NB4 (cell line): ENCODE measurements around the gene ASAP2.

Experiments
- DNase-seq: peaks from one replicate; pipeline ENCODE4 v3.0.0; 2010; ENCODE audit warnings: low read depth
- H3K4me3 ChIP-seq: one replicate; pipeline ENCODE4 v1.5.1; 2011; ENCODE audit warnings: mild to moderate bottlenecking, low read depth, low read length, moderate library complexity
- MYC ChIP-seq: IDR thresholded peaks from 2 replicates; pipeline ENCODE4 v1.6.1; 2011; ENCODE audit warnings: low read depth, low read length
- POLR2A ChIP-seq: IDR thresholded peaks from 2 replicates; pipeline ENCODE4 v1.6.1; 2011; ENCODE audit warnings: mild to moderate bottlenecking; ENCODE audit not compliant: insufficient read length; ENCODE audit errors: extremely low read depth
- TF ChIP-seq, protein P1 (sequence below): IDR thresholded peaks from one replicate; pipeline ENCODE4 v1.5.1; 2012; ENCODE audit warnings: low read depth, low read length
- TF ChIP-seq, protein P2 (sequence below): IDR thresholded peaks from 2 replicates; pipeline ENCODE4 v1.6.1; 2011; ENCODE audit warnings: low read depth, low read length

ASAP2 gene

DNA sequence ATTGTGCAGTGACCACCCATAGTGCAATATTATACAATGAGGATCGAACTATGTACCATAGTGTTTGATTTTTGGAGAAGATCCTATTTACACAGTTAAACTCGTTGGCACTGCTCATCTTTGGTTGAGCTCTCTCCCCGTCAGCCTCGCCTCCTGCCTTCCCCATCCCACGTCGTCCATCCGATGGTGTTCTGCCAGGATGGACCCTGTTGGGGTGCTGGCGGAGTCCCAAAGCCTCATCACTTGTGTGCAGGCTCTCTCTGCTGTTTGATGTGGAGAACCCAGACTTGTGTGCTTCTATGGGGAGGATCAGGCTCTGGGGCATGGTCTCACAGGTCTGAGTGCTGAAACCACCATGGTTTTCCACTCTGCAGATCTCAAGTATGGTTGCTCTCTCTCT is 131.3 kb downstream of the ASAP2 start:
- H3K4me3 ChIP-seq: no peak overlapping the region
- TF ChIP-seq POLR2A: no peak
- TF ChIP-seq MYC: no peak
- DNase-seq: no peak

DNA sequence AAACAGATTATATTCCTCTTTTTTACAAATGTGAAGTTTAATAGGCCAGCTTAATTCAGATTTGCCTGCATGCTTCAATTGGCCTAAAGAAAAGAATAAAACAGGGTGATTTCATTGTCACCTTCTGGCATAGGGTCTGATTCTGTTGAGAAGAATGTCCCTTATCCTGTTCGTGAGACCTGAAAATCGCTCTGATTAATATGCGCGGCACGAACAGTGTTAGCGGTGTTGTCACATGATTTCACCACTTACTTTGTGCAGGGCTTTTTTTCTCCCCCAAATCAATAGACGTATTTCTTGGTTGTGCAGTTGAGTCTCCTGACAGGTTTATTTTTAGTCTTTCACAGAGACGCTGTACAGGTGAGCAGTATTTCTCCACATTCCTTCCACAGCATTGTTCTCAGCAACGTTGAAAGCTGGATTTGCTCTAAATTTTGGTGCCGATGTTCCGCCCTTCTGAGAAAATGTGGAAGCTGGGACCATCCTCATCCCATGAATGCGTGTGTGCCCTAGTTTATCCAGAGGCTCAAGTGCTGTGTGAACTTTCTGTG is 134.8 kb downstream of the ASAP2 start:
- H3K4me3 ChIP-seq: no peak overlapping the region
- no peak for DNase-seq
- TF ChIP-seq MYC (no peak), POLR2A (no peak)
- TF ChIP-seq, protein P1, sequence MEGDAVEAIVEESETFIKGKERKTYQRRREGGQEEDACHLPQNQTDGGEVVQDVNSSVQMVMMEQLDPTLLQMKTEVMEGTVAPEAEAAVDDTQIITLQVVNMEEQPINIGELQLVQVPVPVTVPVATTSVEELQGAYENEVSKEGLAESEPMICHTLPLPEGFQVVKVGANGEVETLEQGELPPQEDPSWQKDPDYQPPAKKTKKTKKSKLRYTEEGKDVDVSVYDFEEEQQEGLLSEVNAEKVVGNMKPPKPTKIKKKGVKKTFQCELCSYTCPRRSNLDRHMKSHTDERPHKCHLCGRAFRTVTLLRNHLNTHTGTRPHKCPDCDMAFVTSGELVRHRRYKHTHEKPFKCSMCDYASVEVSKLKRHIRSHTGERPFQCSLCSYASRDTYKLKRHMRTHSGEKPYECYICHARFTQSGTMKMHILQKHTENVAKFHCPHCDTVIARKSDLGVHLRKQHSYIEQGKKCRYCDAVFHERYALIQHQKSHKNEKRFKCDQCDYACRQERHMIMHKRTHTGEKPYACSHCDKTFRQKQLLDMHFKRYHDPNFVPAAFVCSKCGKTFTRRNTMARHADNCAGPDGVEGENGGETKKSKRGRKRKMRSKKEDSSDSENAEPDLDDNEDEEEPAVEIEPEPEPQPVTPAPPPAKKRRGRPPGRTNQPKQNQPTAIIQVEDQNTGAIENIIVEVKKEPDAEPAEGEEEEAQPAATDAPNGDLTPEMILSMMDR: no peak
- TF ChIP-seq, protein P2, sequence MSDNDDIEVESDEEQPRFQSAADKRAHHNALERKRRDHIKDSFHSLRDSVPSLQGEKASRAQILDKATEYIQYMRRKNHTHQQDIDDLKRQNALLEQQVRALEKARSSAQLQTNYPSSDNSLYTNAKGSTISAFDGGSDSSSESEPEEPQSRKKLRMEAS: no peak

DNA sequence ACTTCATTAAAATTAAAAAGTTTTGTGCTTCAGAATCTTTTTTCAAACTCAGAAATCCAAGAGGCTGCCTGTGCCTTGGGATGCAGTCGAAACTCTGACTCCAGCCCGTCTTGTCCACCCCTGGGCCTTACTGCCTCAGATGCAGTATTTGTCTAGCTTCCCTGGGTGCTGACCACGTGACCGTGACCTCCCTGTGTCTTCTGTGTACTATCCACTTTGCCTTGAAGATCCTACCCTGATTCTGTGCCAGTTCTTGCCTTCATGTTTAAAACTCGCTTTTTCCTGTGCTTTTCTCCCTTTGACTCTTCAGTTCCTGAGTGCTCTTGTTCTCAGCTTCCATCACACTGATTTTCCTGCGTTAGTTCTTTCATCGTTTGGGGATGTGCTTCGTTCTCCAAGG is 136.0 kb downstream of the ASAP2 start:
- H3K4me3 ChIP-seq: no peak overlapping the region
- no peak for DNase-seq
- TF ChIP-seq, protein P1: no peak
- TF ChIP-seq, protein P2: no peak
- TF ChIP-seq POLR2A (no peak), MYC (no peak)

DNA sequence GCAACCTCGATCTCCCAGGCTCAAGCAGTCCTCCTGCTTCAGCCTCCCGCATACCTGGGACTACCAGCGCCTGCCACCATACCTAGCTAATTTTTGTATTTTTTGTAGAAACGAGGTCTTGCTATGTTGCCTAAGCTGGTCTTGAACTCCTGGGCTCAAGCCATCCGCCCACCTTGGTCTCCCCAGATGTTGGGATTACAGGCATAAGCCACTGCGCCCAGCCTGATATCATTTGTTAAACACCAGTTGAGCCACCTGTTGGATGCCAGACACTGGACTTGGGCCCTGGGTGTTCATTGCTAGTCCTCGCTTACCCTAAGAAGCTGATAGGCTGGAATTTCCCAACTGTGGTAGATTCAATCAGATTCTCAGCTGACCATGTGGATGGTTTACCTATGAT is 136.9 kb downstream of the ASAP2 start:
- DNase-seq: no peak
- TF ChIP-seq MYC (no peak), POLR2A (no peak)
- TF ChIP-seq, protein P1: no peak
- TF ChIP-seq, protein P2: no peak
- no peak overlapping the region for H3K4me3 ChIP-seq

DNA sequence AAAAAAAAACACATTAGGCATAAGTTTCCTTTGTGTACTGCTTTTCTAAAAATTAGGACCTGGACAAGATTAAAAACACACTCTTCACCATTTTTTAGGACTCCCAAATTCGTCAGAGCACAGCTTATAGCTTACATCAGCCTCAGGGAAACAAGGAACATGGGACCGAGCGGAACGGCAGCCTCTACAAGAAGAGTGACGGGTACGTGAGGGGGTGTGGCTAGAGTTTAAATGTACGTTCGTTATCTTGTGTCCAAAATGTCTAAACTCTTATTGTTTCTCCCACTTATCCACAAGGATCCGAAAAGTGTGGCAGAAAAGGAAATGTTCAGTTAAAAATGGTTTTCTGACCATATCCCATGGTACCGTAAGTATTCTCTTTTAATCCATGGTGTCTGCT is 137.8 kb downstream of the ASAP2 start:
- no peak for DNase-seq
- TF ChIP-seq POLR2A (no peak), MYC (no peak)
- TF ChIP-seq, protein P2: no peak
- TF ChIP-seq, protein P1: no peak
- H3K4me3 ChIP-seq: no peak overlapping the region

DNA sequence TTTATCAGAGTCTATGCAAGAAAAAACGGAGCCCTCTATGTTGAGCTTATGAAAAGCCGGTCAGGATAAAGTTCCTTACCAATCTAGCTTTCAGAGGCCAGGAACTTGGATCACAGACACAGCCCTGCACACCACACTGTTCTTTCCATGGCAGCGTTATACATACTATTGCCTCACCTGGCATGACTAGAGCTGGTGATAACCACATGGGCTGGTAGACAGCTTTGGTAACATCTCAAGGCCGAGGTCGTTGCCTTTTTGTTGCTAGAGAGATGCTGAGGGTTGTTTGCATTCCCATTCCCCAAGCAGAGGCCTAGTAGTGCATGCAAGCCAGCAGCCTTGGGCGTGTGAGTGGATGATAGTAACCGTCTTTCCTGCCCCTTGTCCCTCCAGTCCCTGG is 138.7 kb downstream of the ASAP2 start:
- TF ChIP-seq, protein P2: no peak
- no peak for TF ChIP-seq MYC
- TF ChIP-seq POLR2A: no peak
- TF ChIP-seq, protein P1: no peak
- no peak for DNase-seq
- no peak overlapping the region for H3K4me3 ChIP-seq
